SK-N-SH treated with all-trans-retinoic acid at 6 μM for 48 hours (cell line): ENCODE data around the gene PCBP3.
"Not testable (repeated sequence)": the region's sequence is repeated elsewhere in the genome, so short reads cannot be mapped to it uniquely, and the experiment has no call there.

ENCODE experiments used
- ARNTL ChIP-seq: fragments of 450-650 bp; formaldehyde crosslinking; IDR thresholded peaks from 2 replicates; pipeline ENCODE4 v1.5.0; 2020; ENCODE audit warnings: low read depth, mild to moderate bottlenecking, moderate library complexity, borderline replicate concordance
- CREB5 ChIP-seq: fragments of 250-450 bp; sonication (Bioruptor Pico); IDR thresholded peaks from 2 replicates; pipeline ENCODE4 v1.5.1; 2020; ENCODE audit warnings: low read depth, mild to moderate bottlenecking, moderate library complexity
- ESRRG ChIP-seq: fragments of 250-450 bp; sonication (Bioruptor Pico); IDR thresholded peaks from 2 replicates; pipeline ENCODE4 v1.6.1; 2021; ENCODE audit warnings: mild to moderate bottlenecking
- OSR1 ChIP-seq: fragments of 250-450 bp; sonication (Bioruptor Pico); IDR thresholded peaks from 2 replicates; pipeline ENCODE4 v1.8.0; 2022; ENCODE audit warnings: moderate library complexity, mild to moderate bottlenecking, inconsistent platforms
- PATZ1 ChIP-seq: fragments of 250-450 bp; sonication (Bioruptor Pico); IDR thresholded peaks from 2 replicates; pipeline ENCODE4 v1.8.0; 2020; ENCODE audit warnings: mild to moderate bottlenecking, moderate library complexity, borderline replicate concordance
- POU6F1 ChIP-seq: fragments of 250-450 bp; sonication (Bioruptor Pico); IDR thresholded peaks from 2 replicates; pipeline ENCODE4 v1.8.0; 2021; ENCODE audit warnings: low read depth, mild to moderate bottlenecking, moderate library complexity, borderline replicate concordance
- RARB ChIP-seq: fragments of 250-450 bp; sonication (Bioruptor Pico); IDR thresholded peaks from 2 replicates; pipeline ENCODE4 v1.8.0; 2021; ENCODE audit warnings: mild to moderate bottlenecking, moderate library complexity
- TCF4 ChIP-seq: fragments of 250-450 bp; sonication (Bioruptor Pico); IDR thresholded peaks from 2 replicates; pipeline ENCODE4 v1.8.0; 2021; ENCODE audit warnings: mild to moderate bottlenecking, moderate library complexity, borderline replicate concordance
- TOX ChIP-seq: fragments of 250-450 bp; sonication (Bioruptor Pico); IDR thresholded peaks from 2 replicates; pipeline ENCODE4 v1.8.0; 2021; ENCODE audit warnings: mild to moderate bottlenecking, moderate library complexity, borderline replicate concordance
- ZC3H10 ChIP-seq: fragments of 250-450 bp; sonication (Bioruptor Pico); IDR thresholded peaks from 2 replicates; pipeline ENCODE4 v1.5.1; 2021; ENCODE audit warnings: mild to moderate bottlenecking, moderate library complexity
- ZFP3 ChIP-seq: fragments of 250-450 bp; sonication (Bioruptor Pico); IDR thresholded peaks from 2 replicates; pipeline ENCODE4 v1.5.0; 2020; ENCODE audit warnings: mild to moderate bottlenecking, moderate library complexity
- ZFP30 ChIP-seq: fragments of 450-650 bp; formaldehyde crosslinking; IDR thresholded peaks from 2 replicates; pipeline ENCODE4 v1.5.0; 2022; ENCODE audit warnings: mild to moderate bottlenecking, moderate library complexity
- ZNF565 ChIP-seq: fragments of 450-650 bp; formaldehyde crosslinking; conservative IDR thresholded peaks from 2 replicates; pipeline ENCODE4 v1.5.0; 2020; ENCODE audit warnings: low read depth, mild to moderate bottlenecking, moderate library complexity
- ZNF70 ChIP-seq: fragments of 450-650 bp; formaldehyde crosslinking; IDR thresholded peaks from 2 replicates; pipeline ENCODE4 v1.5.0; 2020; ENCODE audit warnings: mild to moderate bottlenecking, moderate library complexity

GRCh38 chr21:45604681-45605080, 38.8 kb upstream of the PCBP3 start:
- not testable (repeated sequence) for TF ChIP-seq ZNF70 (CRISPR knock-in tag); TCF4 (CRISPR knock-in tag); PATZ1 (CRISPR knock-in tag); RARB; ZFP3 (CRISPR knock-in tag); ZFP30 (CRISPR knock-in tag); POU6F1 (CRISPR knock-in tag); ARNTL (CRISPR knock-in tag); CREB5; OSR1; ESRRG; ZC3H10 (CRISPR knock-in tag); ZNF565 (CRISPR knock-in tag); TOX
